Gastrocnemius medialis (tissue), 4 donors: ENCODE results near the gene LENG1. TPM values are rescaled to one million over a fixed set of nuclear protein-coding genes. Genes with fewer than 3 reads are reported as not detected.

Experiments
- ATAC-seq, 2 donors: fragments of 150-250 bp; one replicate each; pipeline ENCODE4 v1.9.1; 2016
- DNase-seq, 2 donors: peaks; one replicate each; pipeline ENCODE4 v3.0.0-alpha.2; 2019
- H3K27ac ChIP-seq, 4 donors: fragments of 200-600 bp; sonication (generic); 1 replicate in 1 of 4; 2 replicates in 3 of 4; pipeline ENCODE4 v1.5.1; 2016 to 2018; ENCODE audit warnings: mild to moderate bottlenecking in 2 of 4, moderate library complexity in 1 of 4
- H3K27me3 ChIP-seq, 3 donors: fragments of 200-600 bp; sonication (generic) in 2 of 3; 1 replicate in 1 of 3; 2 replicates in 2 of 3; pipeline versions ENCODE4 v1.5.1 to v1.6.0; 2016 to 2019; ENCODE audit warnings: mild to moderate bottlenecking in 1 of 3, moderate library complexity in 1 of 3
- H3K36me3 ChIP-seq, 2 donors: fragments of 200-600 bp; sonication (generic) in 1 of 2; one replicate each; pipeline ENCODE4 v1.5.1; 2017 to 2018
- H3K4me1 ChIP-seq, 2 donors: fragments of 200-600 bp; sonication (generic) in 1 of 2; one replicate each; pipeline ENCODE4 v1.5.1; 2016 to 2017; ENCODE audit warnings: mild to moderate bottlenecking in 2 of 2
- H3K4me3 ChIP-seq, 4 donors: fragments of 200-600 bp; sonication (generic) in 3 of 4; 1 replicate in 1 of 4; 2 replicates in 3 of 4; pipeline ENCODE4 v1.5.1; 2016 to 2019; ENCODE audit warnings: mild to moderate bottlenecking in 2 of 4
- H3K9me3 ChIP-seq, 3 donors: fragments of 200-600 bp; sonication (generic) in 2 of 3; 1 replicate in 1 of 3; 2 replicates in 2 of 3; pipeline ENCODE4 v1.5.1; 2016 to 2019
- POLR2A ChIP-seq, 2 donors: fragments of 450-650 bp; IDR thresholded peaks; one replicate each; pipeline ENCODE4 v1.6.1; 2017; ENCODE audit warnings: antibody characterized with exemption in 2 of 2, mild to moderate bottlenecking in 2 of 2, moderate library complexity in 2 of 2
- in situ Hi-C, 4 donors: fragments of 200-750 bp; cut with MboI; loops; one replicate each; pipeline versions ENCODE4 v1.15.0 to v1.8.0; 2017; ENCODE audit warnings: low sequenced_read_pairs in 4 of 4
- intact Hi-C: fragments of 100-400 bp; cut with DNase I; formaldehyde crosslinking; loops from one replicate; pipeline ENCODE4 v1.15.1; 2023; ENCODE audit warnings: low total_unique reads
- total RNA-seq, 4 donors: library from RNA; depleted of rRNA; stranded (reverse); fragments of >200 nt; gene quantifications; one replicate each; pipeline versions ENCODE4 v1.1.0 to v1.2.3, GENCODE V29; 2016
- TF ChIP-seq, protein P1 (sequence below), 5 experiments: fragments of 450-650 bp in 3 of 5; fragments of 200-600 bp in 2 of 5; sonication (generic) in 2 of 5; IDR thresholded peaks in 4 of 5; conservative IDR thresholded peaks in 1 of 5; 1 replicate in 4 of 5; 2 replicates in 1 of 5; pipeline ENCODE4 v1.5.1; 2016 to 2019; ENCODE audit warnings: antibody characterized with exemption in 5 of 5, mild to moderate bottlenecking in 3 of 5, moderate library complexity in 3 of 5

LENG1 gene
- total RNA-seq, 4 donors from 2014 or later = 6.5 to 14.2 (median 11.9) TPM

DNA sequence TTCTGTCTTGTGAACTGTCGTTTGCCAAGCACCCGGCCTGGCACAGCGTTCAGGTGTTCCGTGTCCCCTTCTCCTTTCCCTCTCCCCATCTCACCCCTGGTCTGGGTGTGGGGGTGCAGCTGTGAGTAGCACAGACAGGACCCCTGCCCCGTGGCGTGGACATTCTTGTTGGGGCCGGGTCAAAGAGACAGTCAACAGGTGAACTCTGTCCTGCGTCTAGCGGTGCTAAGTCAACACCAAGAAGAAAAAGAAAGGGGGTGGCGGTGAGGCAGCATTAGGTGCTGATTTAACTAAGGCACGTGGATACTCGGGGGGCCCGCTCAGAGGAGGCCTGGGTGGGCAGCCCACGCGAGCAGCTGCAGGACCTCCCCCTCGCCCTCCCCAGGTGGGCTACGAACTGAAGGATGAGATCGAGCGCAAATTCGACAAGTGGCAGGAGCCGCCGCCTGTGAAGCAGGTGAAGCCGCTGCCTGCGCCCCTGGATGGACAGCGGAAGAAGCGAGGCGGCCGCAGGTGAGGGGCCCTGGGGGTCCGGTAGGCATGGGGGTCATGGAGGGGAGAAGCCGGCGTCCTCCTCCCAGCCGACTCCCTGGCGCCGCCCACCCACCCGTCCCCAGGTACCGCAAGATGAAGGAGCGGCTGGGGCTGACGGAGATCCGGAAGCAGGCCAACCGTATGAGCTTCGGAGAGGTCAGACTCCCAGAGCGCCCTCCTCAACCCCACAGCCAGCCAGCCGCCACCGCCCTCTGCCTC lies 31.7 kb downstream of the LENG1 start:
- TF ChIP-seq, protein P1, sequence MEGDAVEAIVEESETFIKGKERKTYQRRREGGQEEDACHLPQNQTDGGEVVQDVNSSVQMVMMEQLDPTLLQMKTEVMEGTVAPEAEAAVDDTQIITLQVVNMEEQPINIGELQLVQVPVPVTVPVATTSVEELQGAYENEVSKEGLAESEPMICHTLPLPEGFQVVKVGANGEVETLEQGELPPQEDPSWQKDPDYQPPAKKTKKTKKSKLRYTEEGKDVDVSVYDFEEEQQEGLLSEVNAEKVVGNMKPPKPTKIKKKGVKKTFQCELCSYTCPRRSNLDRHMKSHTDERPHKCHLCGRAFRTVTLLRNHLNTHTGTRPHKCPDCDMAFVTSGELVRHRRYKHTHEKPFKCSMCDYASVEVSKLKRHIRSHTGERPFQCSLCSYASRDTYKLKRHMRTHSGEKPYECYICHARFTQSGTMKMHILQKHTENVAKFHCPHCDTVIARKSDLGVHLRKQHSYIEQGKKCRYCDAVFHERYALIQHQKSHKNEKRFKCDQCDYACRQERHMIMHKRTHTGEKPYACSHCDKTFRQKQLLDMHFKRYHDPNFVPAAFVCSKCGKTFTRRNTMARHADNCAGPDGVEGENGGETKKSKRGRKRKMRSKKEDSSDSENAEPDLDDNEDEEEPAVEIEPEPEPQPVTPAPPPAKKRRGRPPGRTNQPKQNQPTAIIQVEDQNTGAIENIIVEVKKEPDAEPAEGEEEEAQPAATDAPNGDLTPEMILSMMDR (IDR thresholded peaks at IDR 0.05 in 4 of 5, conservative IDR thresholded peaks at IDR 0.05 in 1 of 5) = no peak
- TF ChIP-seq POLR2A (IDR thresholded peaks at IDR 0.05) = no peak
- Histone ChIP-seq H3K36me3 (peaks cover 2 to 85% of the 10 kb centered on the region in 2 donors), H3K4me1 (no peaks in the 10 kb centered on the region), H3K27me3 (no peaks in the 10 kb centered on the region), H3K27ac (no peak overlapping the region), H3K4me3 (no peak overlapping the region), H3K9me3 (no peaks in the 10 kb centered on the region)
- intact Hi-C loops = no loop called here
- in situ Hi-C loops = no loop called here
- DNase-seq (no peak), ATAC-seq (no peak)

DNA sequence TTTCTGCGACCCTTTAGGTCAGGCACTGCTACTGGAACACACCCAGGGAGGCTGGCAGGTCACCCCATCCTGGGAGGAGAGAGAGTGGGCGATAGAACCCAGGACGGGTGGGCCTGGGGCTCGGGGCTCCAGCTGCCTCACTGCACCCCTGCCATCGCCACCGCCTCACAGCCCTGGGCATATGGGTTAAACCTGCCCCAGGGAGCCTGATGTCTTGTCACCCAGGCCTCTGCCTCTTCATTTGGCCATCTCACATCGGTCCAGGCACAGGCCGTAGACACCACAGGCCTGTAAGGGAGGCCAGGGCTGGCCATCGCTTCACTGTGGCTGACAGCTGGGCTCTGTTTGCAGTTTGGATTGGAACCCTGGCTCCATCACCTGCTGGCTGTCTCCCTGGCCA lies 33.8 kb downstream of the LENG1 start:
- in situ Hi-C loops = no loop called here
- Histone ChIP-seq H3K27me3 (no peaks in the 10 kb centered on the region), H3K4me3 (no peak overlapping the region), H3K9me3 (no peaks in the 10 kb centered on the region), H3K27ac (no peak overlapping the region), H3K4me1 (no peaks in the 10 kb centered on the region), H3K36me3 (peaks cover 2 to 89% of the 10 kb centered on the region in 2 donors)
- DNase-seq (no peak), ATAC-seq (no peak)
- intact Hi-C loops = no loop called here
- TF ChIP-seq POLR2A (IDR thresholded peaks at IDR 0.05) = no peak
- TF ChIP-seq, protein P1 (IDR thresholded peaks at IDR 0.05 in 4 of 5, conservative IDR thresholded peaks at IDR 0.05 in 1 of 5) = no peak

DNA sequence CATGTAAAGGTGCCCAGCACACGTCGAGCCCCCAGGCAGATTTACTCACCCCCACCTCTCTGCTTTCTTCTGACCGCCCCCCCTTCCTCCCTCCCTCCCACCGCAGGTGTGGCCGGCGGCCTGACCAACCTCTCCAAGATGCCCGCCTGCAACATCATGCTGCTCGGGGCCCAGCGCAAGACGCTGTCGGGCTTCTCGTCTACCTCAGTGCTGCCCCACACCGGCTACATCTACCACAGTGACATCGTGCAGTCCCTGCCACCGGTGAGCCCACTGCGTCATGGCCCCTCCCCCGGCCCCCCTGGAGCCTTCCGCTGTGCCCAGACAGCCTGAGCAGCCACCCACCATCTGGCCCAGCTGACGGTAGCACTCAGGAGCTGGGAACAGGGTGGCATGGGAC lies 35.1 kb downstream of the LENG1 start:
- intact Hi-C loops (no loop called here), in situ Hi-C loops (loop anchor here in 1 of 4 donors (25.0 kb wide), 1 partner anchor 988 kb away; the partner anchor contains the start of gene PPP1R12C)
- DNase-seq = no peak
- TF ChIP-seq, protein P1 (IDR thresholded peaks at IDR 0.05 in 4 of 5, conservative IDR thresholded peaks at IDR 0.05 in 1 of 5) = no peak
- no peak for TF ChIP-seq POLR2A (IDR thresholded peaks at IDR 0.05)
- Histone ChIP-seq H3K4me3 (no peak overlapping the region), H3K27ac (no peak overlapping the region), H3K27me3 (no peaks in the 10 kb centered on the region), H3K4me1 (no peaks in the 10 kb centered on the region), H3K9me3 (no peaks in the 10 kb centered on the region), H3K36me3 (peaks cover 2 to 97% of the 10 kb centered on the region in 2 donors)
- ATAC-seq = no peak

DNA sequence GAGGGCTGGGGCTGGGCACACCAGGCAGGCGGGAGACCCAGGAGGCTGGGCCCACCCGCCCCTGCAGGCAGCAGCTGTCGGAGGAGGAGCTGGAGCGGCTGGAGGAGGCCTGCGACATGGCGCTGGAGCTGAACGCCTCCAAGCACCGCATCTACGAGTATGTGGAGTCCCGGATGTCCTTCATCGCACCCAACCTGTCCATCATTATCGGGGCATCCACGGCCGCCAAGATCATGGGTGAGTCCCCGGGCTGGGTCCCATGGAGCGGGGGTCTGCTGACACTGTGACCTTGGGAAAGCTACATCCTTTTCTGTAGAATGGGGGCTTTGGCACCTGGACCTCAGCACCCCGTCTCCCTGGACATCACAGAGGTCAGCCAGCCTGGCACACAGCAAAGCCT lies 35.8 kb downstream of the LENG1 start:
- Histone ChIP-seq H3K4me3 (no peak overlapping the region), H3K4me1 (no peaks in the 10 kb centered on the region), H3K27ac (no peak overlapping the region), H3K27me3 (no peaks in the 10 kb centered on the region), H3K9me3 (no peaks in the 10 kb centered on the region), H3K36me3 (peaks cover 2 to 95% of the 10 kb centered on the region in 2 donors)
- intact Hi-C loops (no loop called here), in situ Hi-C loops (loop anchor here in 1 of 4 donors (25.0 kb wide), 1 partner anchor 989 kb away; the partner anchor contains the start of gene PPP1R12C)
- ATAC-seq (no peak), DNase-seq (no peak)
- no peak for TF ChIP-seq POLR2A (IDR thresholded peaks at IDR 0.05)
- TF ChIP-seq, protein P1 (IDR thresholded peaks at IDR 0.05 in 4 of 5, conservative IDR thresholded peaks at IDR 0.05 in 1 of 5) = no peak
